Ishikawa (cell line): ENCODE measurements around the gene SPATA6L.

Source experiments
- CREB1 ChIP-seq: IDR thresholded peaks from 2 replicates; pipeline ENCODE4 v1.6.1; 2012; ENCODE audit warnings: low read depth
- EGR1 ChIP-seq: IDR thresholded peaks from 2 replicates; pipeline ENCODE4 v1.6.1; 2012
- EP300 ChIP-seq: IDR thresholded peaks from 2 replicates; pipeline ENCODE4 v1.6.1; 2012; ENCODE audit warnings: borderline replicate concordance
- FOXM1 ChIP-seq: IDR thresholded peaks from 2 replicates; pipeline ENCODE4 v1.6.1; 2012; ENCODE audit warnings: low read depth, borderline replicate concordance
- NFIC ChIP-seq: IDR thresholded peaks from 2 replicates; pipeline ENCODE4 v1.6.1; 2012
- YY1 ChIP-seq: IDR thresholded peaks from 2 replicates; pipeline ENCODE4 v1.6.1; 2012; ENCODE audit warnings: low read depth

GRCh38 chr9:4662989-4663792 is 3.1 kb downstream of the SPATA6L start:
- TF ChIP-seq FOXM1, result no peak
- TF ChIP-seq EP300, result no peak
- TF ChIP-seq EGR1, result no peak
- TF ChIP-seq CREB1, result no peak
- no peak for TF ChIP-seq YY1
- TF ChIP-seq NFIC, result no peak
